Islet precursor cell (in vitro differentiated cells): Measurements from ENCODE around the gene PTPRO.
A peak's percentile ranks its signal among the peaks of the same experiment; 100 is the strongest.

Source experiments
- DNase-seq: peaks from one replicate; pipeline ENCODE4 v3.0.0-alpha.2; 2018

Gene PTPRO

GRCh38 chr12:15530361-15530760 lies 208.1 kb downstream of the PTPRO start:
- DNase-seq, result no peak

- DNase-seq, result peak; percentile 75
Measured at GRCh38 chr12:15532364-15532977, 210.2 kb downstream of the PTPRO start.

- DNase-seq, result no peak
Measured at GRCh38 chr12:15534322-15534721, 212.0 kb downstream of the PTPRO start.

GRCh38 chr12:15534874-15535273 lies 212.6 kb downstream of the PTPRO start:
- DNase-seq, result no peak

GRCh38 chr12:15535352-15535781 lies 213.1 kb downstream of the PTPRO start:
- no peak for DNase-seq

- no peak for DNase-seq
Measured at GRCh38 chr12:15536446-15536845, 214.1 kb downstream of the PTPRO start.

GRCh38 chr12:15538881-15539280 lies 216.6 kb downstream of the PTPRO start:
- no peak for DNase-seq

- DNase-seq, result no peak
Measured at GRCh38 chr12:15540005-15540404, 217.7 kb downstream of the PTPRO start.

- no peak for DNase-seq
Measured at GRCh38 chr12:15540469-15540872, 218.2 kb downstream of the PTPRO start.

GRCh38 chr12:15541996-15542631 lies 219.8 kb downstream of the PTPRO start:
- no peak for DNase-seq

GRCh38 chr12:15543347-15543746 lies 221.0 kb downstream of the PTPRO start:
- no peak for DNase-seq

- DNase-seq, result no peak
Measured at GRCh38 chr12:15544589-15544988, 222.3 kb downstream of the PTPRO start.

- DNase-seq, result no peak
Measured at GRCh38 chr12:15545334-15545733, 223.0 kb downstream of the PTPRO start.

- no peak for DNase-seq
Measured at GRCh38 chr12:15546102-15546701, 223.9 kb downstream of the PTPRO start.

GRCh38 chr12:15547063-15547462 lies 224.8 kb downstream of the PTPRO start:
- DNase-seq, result no peak

- DNase-seq, result no peak
Measured at GRCh38 chr12:15547691-15548090, 225.4 kb downstream of the PTPRO start.

GRCh38 chr12:15550793-15551192 lies 228.5 kb downstream of the PTPRO start:
- no peak for DNase-seq

- no peak for DNase-seq
Measured at GRCh38 chr12:15555446-15555845, 233.1 kb downstream of the PTPRO start.

GRCh38 chr12:15556411-15557102 lies 234.2 kb downstream of the PTPRO start:
- no peak for DNase-seq

GRCh38 chr12:15558915-15559528 lies 236.7 kb downstream of the PTPRO start:
- DNase-seq, result no peak

GRCh38 chr12:15561396-15561795 lies 239.1 kb downstream of the PTPRO start:
- DNase-seq, result no peak

- DNase-seq, result no peak
Measured at GRCh38 chr12:15562263-15562662, 240.0 kb downstream of the PTPRO start.

- DNase-seq, result no peak
Measured at GRCh38 chr12:15563663-15564062, 241.4 kb downstream of the PTPRO start.
